HEK293 (cell line): ENCODE data around the gene SPEM3.
A peak's percentile ranks its signal among the peaks of the same experiment; 100 is the strongest.

ENCODE experiments used
- CTCF ChIP-seq: fragments of 450-650 bp; formaldehyde crosslinking; IDR thresholded peaks from 2 replicates; pipeline ENCODE4 v1.5.1; 2016; ENCODE audit warnings: missing biosample characterization, missing genetic modification characterization
- EGR2 ChIP-seq: fragments of 450-650 bp; formaldehyde crosslinking; IDR thresholded peaks from 2 replicates; pipeline ENCODE4 v1.5.1; 2016; ENCODE audit warnings: low read depth, missing biosample characterization, missing genetic modification characterization
- GLIS1 ChIP-seq: fragments of 450-650 bp; formaldehyde crosslinking; IDR thresholded peaks from 2 replicates; pipeline ENCODE4 v1.5.1; 2016; ENCODE audit warnings: missing biosample characterization, missing genetic modification characterization
- GLIS2 ChIP-seq: fragments of 450-650 bp; formaldehyde crosslinking; IDR thresholded peaks from 2 replicates; pipeline ENCODE4 v1.5.1; 2016; ENCODE audit warnings: missing biosample characterization, missing genetic modification characterization
- HOXA7 ChIP-seq: sonication (generic); formaldehyde crosslinking; IDR thresholded peaks from 2 replicates; pipeline ENCODE4 v1.8.1; 2022; ENCODE audit warnings: missing genetic modification reagents, borderline replicate concordance
- KLF16 ChIP-seq: fragments of 450-650 bp; formaldehyde crosslinking; IDR thresholded peaks from 2 replicates; pipeline ENCODE4 v1.5.1; 2017; ENCODE audit warnings: missing biosample characterization, missing genetic modification characterization
- PRDM2 ChIP-seq: fragments of 450-650 bp; formaldehyde crosslinking; IDR thresholded peaks from 2 replicates; pipeline ENCODE4 v1.5.1; 2016; ENCODE audit warnings: missing biosample characterization, missing genetic modification characterization, borderline replicate concordance
- SCRT2 ChIP-seq: fragments of 450-650 bp; formaldehyde crosslinking; IDR thresholded peaks from 2 replicates; pipeline ENCODE4 v1.5.1; 2016; ENCODE audit warnings: missing biosample characterization, missing genetic modification characterization
- YY1 ChIP-seq: fragments of 450-650 bp; formaldehyde crosslinking; IDR thresholded peaks from 2 replicates; pipeline ENCODE4 v1.5.1; 2018; ENCODE audit warnings: missing biosample characterization, missing genetic modification characterization
- ZBTB48 ChIP-seq: fragments of 450-650 bp; formaldehyde crosslinking; IDR thresholded peaks from 2 replicates; pipeline ENCODE4 v1.5.1; 2016; ENCODE audit warnings: missing biosample characterization, missing genetic modification characterization
- ZEB2 ChIP-seq: fragments of 450-650 bp; formaldehyde crosslinking; IDR thresholded peaks from 2 replicates; pipeline ENCODE4 v1.5.1; 2016; ENCODE audit warnings: missing biosample characterization, missing genetic modification characterization
- ZFP69B ChIP-seq: fragments of 450-650 bp; formaldehyde crosslinking; IDR thresholded peaks from 2 replicates; pipeline ENCODE4 v1.5.1; 2016; ENCODE audit warnings: missing biosample characterization, missing genetic modification characterization
- ZIC2 ChIP-seq: fragments of 450-650 bp; formaldehyde crosslinking; IDR thresholded peaks from 2 replicates; pipeline ENCODE4 v1.5.1; 2016; ENCODE audit warnings: missing biosample characterization, missing genetic modification characterization
- ZNF221 ChIP-seq: fragments of 450-650 bp; formaldehyde crosslinking; IDR thresholded peaks from 2 replicates; pipeline ENCODE4 v1.5.1; 2017; ENCODE audit warnings: missing biosample characterization, missing genetic modification characterization, borderline replicate concordance
- ZNF266 ChIP-seq: fragments of 450-650 bp; formaldehyde crosslinking; IDR thresholded peaks from 2 replicates; pipeline ENCODE4 v1.5.1; 2016; ENCODE audit warnings: missing biosample characterization, missing genetic modification characterization, low read depth
- ZNF335 ChIP-seq: fragments of 450-650 bp; formaldehyde crosslinking; conservative IDR thresholded peaks from 2 replicates; pipeline ENCODE4 v1.5.1; 2016; ENCODE audit warnings: missing biosample characterization, missing genetic modification characterization
- ZNF391 ChIP-seq: fragments of 450-650 bp; formaldehyde crosslinking; IDR thresholded peaks from 2 replicates; pipeline ENCODE4 v1.5.1; 2016; ENCODE audit warnings: low read depth, missing biosample characterization, missing genetic modification characterization, borderline replicate concordance
- ZNF398 ChIP-seq: fragments of 450-650 bp; formaldehyde crosslinking; IDR thresholded peaks from 2 replicates; pipeline ENCODE4 v1.5.1; 2017; ENCODE audit warnings: missing biosample characterization, missing genetic modification characterization
- ZNF404 ChIP-seq: fragments of 450-650 bp; formaldehyde crosslinking; IDR thresholded peaks from 2 replicates; pipeline ENCODE4 v1.5.1; 2017; ENCODE audit warnings: missing biosample characterization, missing genetic modification characterization
- ZNF561 ChIP-seq: fragments of 450-650 bp; IDR thresholded peaks from 2 replicates; pipeline ENCODE4 v1.5.1; 2018; ENCODE audit warnings: missing biosample characterization, missing genetic modification characterization, borderline replicate concordance
- ZNF600 ChIP-seq: fragments of 450-650 bp; formaldehyde crosslinking; IDR thresholded peaks from 2 replicates; pipeline ENCODE4 v1.5.1; 2016; ENCODE audit warnings: missing biosample characterization, missing genetic modification characterization
- ZSCAN30 ChIP-seq: fragments of 450-650 bp; IDR thresholded peaks from 2 replicates; pipeline ENCODE4 v1.5.1; 2018; ENCODE audit warnings: missing biosample characterization, mild to moderate bottlenecking, missing genetic modification characterization, moderate library complexity
- TF ChIP-seq, protein P1 (sequence below): fragments of 450-650 bp; formaldehyde crosslinking; IDR thresholded peaks from 2 replicates; pipeline ENCODE4 v1.5.1; 2016; ENCODE audit warnings: missing biosample characterization, missing genetic modification characterization
- TF ChIP-seq, protein P2 (sequence below): fragments of 450-650 bp; formaldehyde crosslinking; IDR thresholded peaks from 2 replicates; pipeline ENCODE4 v1.5.1; 2016; ENCODE audit warnings: missing biosample characterization, missing genetic modification characterization

The SPEM3 gene

GRCh38 chr17:7440834-7441195 is 12.2 kb downstream of the SPEM3 start (continued):
- TF ChIP-seq, protein P1, sequence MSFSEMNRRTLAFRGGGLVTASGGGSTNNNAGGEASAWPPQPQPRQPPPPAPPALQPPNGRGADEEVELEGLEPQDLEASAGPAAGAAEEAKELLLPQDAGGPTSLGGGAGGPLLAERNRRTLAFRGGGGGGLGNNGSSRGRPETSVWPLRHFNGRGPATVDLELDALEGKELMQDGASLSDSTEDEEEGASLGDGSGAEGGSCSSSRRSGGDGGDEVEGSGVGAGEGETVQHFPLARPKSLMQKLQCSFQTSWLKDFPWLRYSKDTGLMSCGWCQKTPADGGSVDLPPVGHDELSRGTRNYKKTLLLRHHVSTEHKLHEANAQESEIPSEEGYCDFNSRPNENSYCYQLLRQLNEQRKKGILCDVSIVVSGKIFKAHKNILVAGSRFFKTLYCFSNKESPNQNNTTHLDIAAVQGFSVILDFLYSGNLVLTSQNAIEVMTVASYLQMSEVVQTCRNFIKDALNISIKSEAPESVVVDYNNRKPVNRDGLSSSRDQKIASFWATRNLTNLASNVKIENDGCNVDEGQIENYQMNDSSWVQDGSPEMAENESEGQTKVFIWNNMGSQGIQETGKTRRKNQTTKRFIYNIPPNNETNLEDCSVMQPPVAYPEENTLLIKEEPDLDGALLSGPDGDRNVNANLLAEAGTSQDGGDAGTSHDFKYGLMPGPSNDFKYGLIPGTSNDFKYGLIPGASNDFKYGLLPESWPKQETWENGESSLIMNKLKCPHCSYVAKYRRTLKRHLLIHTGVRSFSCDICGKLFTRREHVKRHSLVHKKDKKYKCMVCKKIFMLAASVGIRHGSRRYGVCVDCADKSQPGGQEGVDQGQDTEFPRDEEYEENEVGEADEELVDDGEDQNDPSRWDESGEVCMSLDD (tag by site-specific recombination), result peak; percentile 51; the same call in 1 of the 2 replicates
- TF ChIP-seq GLIS2 (tag by site-specific recombination), result peak; percentile 56; the same call in 1 of the 2 replicates
- 0 out of 2 replicates have a peak, but pooled peaks have one; percentile 28 for TF ChIP-seq ZNF391 (tag by site-specific recombination)
- peak; percentile 33 for TF ChIP-seq GLIS1 (tag by site-specific recombination)
- peak; percentile 93 for TF ChIP-seq SCRT2 (tag by site-specific recombination)
- TF ChIP-seq HOXA7 (CRISPR knock-in tag), result no peak
- TF ChIP-seq, protein P2, sequence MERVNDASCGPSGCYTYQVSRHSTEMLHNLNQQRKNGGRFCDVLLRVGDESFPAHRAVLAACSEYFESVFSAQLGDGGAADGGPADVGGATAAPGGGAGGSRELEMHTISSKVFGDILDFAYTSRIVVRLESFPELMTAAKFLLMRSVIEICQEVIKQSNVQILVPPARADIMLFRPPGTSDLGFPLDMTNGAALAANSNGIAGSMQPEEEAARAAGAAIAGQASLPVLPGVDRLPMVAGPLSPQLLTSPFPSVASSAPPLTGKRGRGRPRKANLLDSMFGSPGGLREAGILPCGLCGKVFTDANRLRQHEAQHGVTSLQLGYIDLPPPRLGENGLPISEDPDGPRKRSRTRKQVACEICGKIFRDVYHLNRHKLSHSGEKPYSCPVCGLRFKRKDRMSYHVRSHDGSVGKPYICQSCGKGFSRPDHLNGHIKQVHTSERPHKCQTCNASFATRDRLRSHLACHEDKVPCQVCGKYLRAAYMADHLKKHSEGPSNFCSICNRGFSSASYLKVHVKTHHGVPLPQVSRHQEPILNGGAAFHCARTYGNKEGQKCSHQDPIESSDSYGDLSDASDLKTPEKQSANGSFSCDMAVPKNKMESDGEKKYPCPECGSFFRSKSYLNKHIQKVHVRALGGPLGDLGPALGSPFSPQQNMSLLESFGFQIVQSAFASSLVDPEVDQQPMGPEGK (tag by site-specific recombination), result peak; percentile 93
- no peak for TF ChIP-seq ZNF404 (tag by site-specific recombination)
- TF ChIP-seq ZNF221 (tag by site-specific recombination), result no peak
- peak; percentile 32 for TF ChIP-seq ZBTB48 (tag by site-specific recombination)
- TF ChIP-seq ZSCAN30, result 0 out of 2 replicates have a peak, but pooled peaks have one; percentile 23
- peak; percentile 65 for TF ChIP-seq EGR2 (tag by site-specific recombination)
- TF ChIP-seq YY1, result no peak
- 0 out of 2 replicates have a peak, but pooled peaks have one; percentile 25 for TF ChIP-seq ZNF561
- peak; percentile 99 for TF ChIP-seq ZNF398 (tag by site-specific recombination)
- TF ChIP-seq KLF16, result peak; percentile 47; the same call in 1 of the 2 replicates
- peak; percentile 69 for TF ChIP-seq ZNF335 (tag by site-specific recombination)
- peak; percentile 33; the same call in 1 of the 2 replicates for TF ChIP-seq ZEB2 (tag by site-specific recombination)
- TF ChIP-seq ZIC2, result peak; percentile 79
- peak; percentile 6; the same call in 1 of the 2 replicates for TF ChIP-seq ZNF600 (tag by site-specific recombination)
- peak; percentile 60; the same call in 1 of the 2 replicates for TF ChIP-seq CTCF
- no peak for TF ChIP-seq ZNF266
- 0 out of 2 replicates have a peak, but pooled peaks have one; percentile 8 for TF ChIP-seq PRDM2 (tag by site-specific recombination)
- no peak for TF ChIP-seq ZFP69B (tag by site-specific recombination)
